GM19467 (cell line): ENCODE measurements around the gene VSIG4.
"Not testable (repeated sequence)": the region's sequence is repeated elsewhere in the genome, so short reads cannot be mapped to it uniquely, and the experiment has no call there.

ENCODE experiments used
- ATAC-seq: cut with Tn5 transposase; IDR thresholded peaks from one replicate; pipeline ENCODE4 v1.9.1; 2021; ENCODE audit warnings: mild to moderate bottlenecking, moderate library complexity; ENCODE audit not compliant: unreplicated experiment

The VSIG4 gene, protein sequence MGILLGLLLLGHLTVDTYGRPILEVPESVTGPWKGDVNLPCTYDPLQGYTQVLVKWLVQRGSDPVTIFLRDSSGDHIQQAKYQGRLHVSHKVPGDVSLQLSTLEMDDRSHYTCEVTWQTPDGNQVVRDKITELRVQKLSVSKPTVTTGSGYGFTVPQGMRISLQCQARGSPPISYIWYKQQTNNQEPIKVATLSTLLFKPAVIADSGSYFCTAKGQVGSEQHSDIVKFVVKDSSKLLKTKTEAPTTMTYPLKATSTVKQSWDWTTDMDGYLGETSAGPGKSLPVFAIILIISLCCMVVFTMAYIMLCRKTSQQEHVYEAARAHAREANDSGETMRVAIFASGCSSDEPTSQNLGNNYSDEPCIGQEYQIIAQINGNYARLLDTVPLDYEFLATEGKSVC

DNA sequence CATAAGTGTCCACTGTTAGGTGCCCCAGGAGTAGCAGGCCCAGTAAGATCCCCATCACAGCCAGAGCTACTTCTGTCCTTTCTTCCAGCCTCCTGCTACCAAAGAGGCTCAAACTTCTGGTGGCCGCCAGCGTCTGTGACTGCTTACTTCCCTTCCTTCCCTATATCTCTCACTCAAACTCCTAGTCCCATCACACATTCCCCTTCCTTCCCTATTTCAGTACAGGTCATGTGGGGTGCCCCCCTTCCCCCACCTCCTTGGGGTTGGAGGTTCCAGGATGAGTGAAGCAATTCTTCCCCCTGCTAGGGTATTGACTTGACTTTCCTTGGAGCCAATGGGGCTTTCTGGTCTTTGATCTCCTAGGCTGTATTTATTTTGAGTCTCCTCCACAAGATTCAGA is at the start of gene VSIG4:
Gene VSIG4, minus strand, starts transcription at position 137 of the 400 bp plus-strand sequence. Its CDS starts 82 bp downstream, at position 55.
- ATAC-seq = no peak

DNA sequence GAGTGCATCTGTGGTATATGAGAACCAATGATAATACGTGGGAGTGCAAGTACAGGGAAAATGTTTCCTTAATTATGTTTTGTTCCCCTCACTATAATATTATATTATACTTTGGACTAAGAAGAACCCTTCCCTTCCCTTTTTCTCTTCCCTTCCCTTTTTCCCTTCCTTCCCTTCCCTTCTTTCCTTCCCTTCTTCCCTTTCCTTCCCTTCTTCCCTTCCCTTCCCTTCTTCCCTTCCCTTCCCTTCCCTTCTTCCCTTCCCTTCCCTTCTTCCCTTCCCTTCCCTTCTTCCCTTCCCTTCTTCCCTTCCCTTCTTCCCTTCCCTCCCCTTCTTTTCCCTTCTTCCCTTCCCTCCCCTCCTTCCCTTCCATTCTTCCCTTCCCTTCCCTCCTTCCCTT is 36.9 kb upstream of the VSIG4 start:
- no peak for ATAC-seq

DNA sequence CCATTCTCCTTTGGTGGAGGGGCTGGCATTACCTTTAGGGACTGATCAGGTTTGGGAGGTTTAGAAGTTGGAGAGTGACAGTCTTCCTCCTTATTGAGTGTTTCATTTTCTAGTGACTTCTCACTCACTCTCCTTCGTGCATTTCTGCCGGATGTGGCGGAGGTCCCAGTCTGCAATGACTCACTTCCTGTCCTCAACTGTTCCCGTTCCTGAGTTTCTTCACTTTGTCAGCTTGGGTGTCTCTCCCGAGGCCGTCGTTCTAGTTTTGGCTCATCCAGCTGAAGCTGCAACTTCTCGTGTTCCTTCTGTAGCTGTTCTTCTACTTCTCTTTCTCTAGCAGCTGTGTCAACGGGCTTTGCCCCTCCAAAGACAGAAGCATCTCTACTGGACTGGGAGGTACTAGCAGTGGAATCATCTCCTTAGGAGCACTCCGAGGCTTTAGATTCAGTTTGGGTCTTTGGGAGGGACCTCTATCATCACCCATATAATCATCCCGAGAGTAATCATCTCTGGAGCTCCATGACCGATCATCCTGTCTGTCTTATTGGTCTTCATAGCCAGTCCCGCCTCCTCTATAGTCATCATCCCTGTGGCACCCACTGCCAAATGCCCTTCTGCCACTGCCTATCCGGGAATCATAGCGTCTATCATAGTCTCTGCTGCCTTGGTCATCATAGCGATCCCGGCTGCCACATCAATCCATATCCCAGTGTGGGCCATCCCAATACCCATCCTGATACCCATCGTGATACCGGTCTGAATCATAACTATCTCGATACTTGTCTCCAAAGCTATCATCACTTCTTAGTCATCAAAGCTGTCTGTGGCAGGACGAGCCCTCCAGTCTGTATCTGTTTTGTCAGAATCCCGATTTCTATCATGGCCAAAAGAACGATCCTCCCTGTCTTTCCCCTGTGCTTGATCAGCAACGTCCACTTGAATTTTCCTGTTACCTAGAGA is 35.3 kb upstream of the VSIG4 start:
- no peak for ATAC-seq

DNA sequence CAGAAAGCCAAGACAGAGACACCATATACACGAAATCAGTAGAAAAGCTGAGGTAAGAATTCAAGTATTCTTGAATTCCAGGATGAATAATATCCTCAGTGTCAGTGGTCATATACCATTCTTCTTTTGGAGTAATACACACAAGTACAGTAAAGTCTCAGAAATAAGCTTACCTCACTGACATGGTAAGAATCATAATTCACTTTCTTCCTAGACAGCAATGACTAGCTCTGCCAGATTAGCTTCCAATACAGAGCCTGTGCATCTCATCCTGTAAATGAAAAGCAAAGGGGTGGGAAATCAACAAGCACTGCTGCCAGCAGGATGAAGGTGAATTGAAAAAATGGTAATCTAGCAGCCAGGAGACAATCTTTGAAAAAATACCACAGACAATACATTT is 31.2 kb upstream of the VSIG4 start:
- ATAC-seq = no peak

DNA sequence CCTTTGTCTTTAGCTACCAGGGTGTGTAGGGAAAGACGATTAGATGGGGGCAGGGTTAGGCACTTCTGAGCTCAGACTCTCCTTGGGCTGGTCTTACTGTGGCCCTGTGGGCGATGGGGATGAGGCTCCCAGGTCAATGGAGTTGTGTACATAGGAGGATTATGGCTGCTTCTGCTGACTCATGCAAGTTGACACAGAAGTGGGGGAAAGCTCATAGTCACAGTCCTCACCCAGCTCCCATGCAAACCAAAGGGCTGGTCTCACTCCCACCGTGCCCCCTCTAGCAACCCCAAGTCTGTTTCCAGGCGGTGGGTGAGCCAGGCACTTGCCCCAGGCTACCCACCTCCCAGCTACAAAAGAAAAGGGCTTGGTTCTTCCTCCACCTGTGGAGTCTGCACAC is 24.4 kb upstream of the VSIG4 start:
- no peak for ATAC-seq

DNA sequence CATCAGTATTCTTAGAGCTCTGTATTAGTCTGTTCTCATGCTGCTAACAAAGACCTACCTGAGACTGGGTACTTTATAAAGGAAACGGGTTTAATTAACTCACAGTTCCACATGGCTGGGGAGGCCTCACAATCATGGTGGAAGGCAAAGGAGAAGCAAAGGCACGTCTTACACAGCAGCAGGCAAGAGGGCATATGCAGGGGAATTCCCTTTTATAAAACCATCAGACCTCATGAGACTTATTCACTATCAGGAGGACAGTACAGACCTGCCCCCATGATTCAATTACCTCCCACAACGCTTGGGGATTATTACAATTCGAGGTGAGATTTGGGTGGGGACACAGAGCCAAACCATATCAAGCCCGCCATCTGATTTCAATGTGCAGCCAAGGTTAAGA is 17.1 kb upstream of the VSIG4 start:
- not testable (repeated sequence) for ATAC-seq

DNA sequence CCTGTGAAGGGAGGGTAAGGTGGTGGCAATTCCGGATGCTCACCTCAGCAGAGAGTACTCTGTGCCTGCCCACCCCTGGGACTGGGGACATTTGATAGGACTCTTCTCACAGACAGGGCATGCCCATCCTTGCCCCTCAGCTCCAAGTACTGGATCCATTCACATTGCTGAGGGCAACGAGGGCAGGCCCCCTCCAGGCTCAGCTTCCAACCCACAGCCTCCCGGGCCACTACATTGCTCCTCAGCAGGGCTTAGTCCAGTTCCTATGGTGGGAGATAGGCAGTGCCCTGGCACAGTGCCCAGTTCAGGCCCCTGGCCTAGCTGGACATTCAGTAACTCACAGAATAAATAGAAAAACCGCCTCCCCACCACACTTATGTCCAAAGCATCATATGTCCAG is 15.1 kb upstream of the VSIG4 start:
- no peak for ATAC-seq

DNA sequence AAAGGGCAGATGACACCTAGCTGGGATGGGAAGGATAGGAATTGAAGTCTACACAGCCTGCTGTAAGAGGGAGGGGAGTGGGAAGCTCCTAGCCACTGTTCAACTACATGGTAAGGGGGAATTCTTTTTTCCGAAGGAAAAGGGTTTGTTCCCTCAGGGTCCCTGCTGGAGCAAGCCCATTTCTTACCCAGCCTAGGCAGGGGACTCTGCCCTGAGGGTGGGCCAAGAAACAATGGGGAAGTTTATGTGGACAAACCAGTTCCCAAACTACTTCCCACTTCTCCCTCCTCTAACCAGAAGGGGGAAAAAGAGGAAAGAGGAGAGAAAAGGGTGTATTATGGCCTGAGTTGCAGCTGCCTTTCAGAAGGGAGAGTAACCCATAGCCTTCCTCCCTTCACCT is 13.5 kb upstream of the VSIG4 start:
- ATAC-seq = no peak

DNA sequence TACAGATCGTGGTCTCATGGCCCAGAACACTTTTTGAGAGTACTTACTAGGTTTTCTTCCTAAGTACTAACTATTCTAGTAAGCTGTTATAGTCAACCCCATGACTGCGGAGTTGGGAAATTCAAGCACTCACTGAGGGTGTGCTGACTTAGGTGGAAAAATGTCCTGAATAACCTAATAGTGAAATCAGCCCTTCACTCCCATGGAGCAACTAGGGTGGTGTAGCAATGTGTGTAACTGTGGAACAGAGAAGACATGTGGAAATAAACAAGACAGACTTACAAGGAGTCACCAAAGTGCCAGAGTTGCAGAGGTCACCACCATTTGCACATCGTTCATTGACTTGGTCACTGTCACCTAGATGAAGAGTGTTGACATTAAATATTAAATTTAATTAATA is 12.1 kb upstream of the VSIG4 start:
- ATAC-seq = no peak

DNA sequence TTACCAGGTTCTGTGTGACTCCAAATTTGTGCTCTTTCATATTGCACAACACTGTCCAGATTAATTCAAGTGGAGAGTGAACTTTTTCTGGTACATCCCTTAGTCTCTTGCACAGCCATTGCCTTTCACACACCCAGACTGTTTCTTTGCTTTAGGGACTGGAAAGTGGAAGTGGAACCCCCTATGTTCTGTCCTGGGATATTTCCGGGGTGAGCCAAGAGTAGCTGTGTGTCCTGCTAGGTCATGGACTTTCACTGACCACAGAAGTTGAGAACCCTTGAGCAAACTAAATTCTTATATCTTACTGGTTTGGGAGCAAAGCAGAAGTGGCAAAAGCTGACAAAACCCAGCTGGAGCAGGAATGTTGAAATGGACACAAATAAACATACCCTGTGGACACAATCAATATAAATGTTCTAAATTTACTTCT is 10.3 kb upstream of the VSIG4 start:
- ATAC-seq = no peak

DNA sequence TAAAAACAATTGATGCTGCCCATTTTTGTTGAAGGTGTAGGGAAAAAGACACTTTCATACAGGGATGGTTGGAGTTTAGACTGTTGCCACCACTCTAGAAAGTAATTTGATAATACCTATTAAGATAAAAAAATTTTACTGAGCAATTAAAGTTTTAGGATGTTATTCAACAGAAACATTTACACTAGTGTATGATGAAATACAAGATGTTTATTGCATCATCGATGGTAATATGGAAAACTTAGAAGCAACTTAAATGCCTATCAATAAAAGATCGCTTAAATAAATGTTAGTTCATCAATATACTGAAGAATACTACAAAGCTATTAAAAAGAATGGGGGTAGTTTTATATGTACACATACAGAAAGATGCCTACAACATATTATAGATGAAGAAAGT is 9.2 kb upstream of the VSIG4 start:
- no peak for ATAC-seq

DNA sequence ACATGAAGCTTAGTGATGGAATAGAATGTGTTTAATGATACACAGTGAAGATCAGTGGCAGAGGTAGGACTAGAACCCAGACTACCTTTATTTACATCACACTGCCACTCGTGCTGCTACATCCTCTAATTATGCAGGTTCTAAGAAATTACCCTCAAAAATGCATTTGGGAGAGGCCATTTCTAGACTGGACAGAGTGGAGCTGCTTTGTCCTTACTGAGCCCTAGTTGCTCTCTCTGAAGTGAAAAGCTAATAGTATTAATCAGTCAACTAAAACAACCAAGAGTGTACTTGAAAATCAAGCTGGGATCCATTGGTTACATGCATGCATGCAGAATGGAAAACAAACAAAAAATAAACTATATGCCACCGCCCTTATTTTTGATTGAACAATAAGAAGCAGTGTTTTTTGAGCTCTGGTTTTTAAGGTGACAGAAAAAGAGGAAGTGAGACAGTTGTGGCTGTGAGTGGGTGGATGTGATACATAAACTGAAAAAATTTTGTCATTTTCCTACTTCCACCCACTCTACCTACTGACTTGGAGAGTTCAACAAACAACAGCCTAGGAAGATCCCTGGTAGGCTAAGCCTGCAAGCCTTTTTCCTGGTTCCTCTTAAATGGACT is 6.8 kb upstream of the VSIG4 start:
- ATAC-seq = peak; percentile 72

DNA sequence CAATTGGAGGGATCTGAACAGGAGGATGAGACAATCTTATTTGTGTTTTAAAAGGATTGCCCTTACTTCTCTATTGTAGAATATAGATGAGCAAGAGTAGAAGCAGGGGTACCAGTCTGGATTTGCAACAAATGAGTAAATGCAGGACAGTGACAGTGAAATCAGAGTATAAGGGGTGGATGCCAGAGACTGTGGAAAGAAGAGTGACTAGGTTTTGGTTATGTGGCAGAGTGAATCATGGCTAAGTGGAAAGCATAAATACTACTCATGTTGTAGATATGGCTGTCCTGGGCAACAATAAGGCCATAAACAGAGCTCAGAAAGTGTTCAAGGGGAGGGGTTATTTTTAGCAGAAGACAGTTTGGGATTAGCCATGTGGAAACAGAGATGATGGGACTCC is 6.0 kb upstream of the VSIG4 start:
- ATAC-seq = no peak

DNA sequence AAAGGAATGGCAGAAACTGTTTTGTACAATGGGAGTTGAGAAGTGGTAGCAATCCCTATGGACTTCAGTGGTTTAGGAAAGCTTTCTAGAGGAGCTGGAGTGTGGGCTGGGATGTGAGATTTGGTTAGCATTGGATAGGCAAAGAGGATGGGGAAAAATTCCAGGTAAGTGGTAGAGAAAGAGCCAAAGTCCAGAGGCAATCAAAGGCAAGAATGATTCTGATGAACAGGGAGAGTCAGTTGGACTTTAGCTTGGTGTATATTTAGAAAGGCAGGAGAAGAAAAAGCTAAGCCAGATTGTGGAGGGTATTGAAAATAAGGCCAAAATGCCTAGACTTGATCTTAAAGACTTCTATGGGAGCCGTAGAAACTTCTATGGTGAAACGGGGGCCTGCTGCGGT is 3.7 kb upstream of the VSIG4 start:
- no peak for ATAC-seq

DNA sequence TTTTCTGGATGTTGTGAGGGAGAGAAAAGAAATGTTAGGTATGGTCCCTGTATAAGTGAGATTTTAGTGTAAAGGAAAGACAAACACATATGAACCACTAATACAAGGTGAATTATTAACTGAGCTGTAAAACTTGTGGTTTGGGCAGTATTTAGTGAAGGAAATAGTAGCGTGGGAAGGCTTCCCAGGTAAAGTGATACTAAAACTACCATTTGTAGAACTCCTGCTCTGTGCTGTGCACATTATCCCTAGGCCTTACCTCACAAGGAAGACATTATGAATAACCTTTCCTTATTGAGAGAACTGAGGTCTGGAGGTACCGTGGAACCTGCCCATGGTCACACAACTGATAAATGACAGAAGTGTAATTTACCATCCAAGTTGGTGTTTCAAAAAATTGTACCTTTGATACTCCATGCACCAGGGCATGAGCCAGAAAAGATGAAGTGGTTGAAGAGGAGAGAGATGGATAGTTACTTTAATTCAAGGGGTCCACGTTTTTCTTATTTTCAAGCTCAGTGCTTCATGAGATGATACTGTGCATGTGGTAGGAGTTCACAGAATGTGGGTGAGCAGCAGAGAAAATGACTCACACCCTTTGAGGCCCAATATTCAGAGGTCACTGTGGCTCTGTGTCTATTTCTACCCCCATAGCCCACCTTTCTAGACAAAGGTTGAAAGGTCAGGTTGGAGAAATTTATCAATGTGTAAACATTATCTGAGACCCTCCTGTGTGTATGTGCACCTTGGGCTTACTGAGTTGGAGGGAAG is 2.6 kb upstream of the VSIG4 start:
- peak; percentile 48 for ATAC-seq

DNA sequence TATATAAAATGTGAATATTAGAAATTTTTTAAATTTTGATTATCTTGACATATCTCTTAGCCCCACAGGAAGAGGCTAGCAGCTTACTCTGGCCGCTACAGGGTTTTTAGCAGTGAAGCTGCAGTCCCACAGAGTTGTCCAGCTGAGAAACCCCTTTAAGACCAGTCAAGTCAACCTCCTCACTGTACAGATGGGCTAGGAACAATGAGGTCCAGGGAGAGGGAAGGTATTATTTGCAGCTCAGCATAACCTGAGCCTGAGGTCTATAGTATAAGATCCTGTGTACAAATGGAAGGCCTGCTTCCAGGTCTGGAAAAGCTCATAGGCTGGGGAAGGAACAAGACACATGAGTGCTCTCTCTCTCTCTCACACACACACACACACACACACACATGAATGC is 1.8 kb downstream of the VSIG4 start:
- no peak for ATAC-seq

DNA sequence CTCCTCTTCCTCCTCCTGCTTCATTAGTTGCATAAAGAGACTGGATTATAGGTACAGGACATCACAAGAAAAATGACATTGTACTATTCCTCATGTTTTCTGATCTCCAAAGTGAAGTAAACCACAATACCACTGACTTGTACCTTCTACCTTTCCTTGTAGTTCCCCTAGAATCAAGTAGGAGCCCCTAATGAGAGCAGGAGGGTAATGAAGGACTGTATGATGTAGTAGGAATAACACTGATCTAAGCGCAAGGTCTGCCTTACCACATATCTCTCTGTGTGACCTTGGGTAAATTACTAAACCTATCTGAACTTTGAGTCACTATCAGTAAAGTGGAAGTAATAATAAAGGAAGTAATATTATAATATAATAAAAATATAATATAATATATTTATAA is 3.6 kb downstream of the VSIG4 start:
- ATAC-seq = no peak

DNA sequence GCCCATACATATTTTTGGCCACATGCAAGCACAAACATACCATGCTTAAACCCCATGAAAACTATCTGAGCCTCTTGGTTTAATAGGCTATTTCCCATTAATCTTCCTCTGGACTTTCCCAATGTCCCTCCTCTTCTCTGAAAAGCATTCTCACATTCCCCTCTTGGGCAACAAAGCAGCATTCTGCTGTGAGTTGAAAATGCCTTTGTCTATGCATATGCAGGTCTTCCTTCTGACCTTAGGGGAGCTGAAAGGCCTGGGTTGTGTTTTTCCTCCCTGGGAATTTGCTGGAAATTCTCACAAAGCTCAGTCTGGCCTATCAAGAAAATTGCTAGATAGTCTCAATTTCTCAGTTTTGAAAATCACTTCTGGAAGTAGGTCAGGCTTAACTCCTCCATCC is 4.2 kb downstream of the VSIG4 start:
- no peak for ATAC-seq

DNA sequence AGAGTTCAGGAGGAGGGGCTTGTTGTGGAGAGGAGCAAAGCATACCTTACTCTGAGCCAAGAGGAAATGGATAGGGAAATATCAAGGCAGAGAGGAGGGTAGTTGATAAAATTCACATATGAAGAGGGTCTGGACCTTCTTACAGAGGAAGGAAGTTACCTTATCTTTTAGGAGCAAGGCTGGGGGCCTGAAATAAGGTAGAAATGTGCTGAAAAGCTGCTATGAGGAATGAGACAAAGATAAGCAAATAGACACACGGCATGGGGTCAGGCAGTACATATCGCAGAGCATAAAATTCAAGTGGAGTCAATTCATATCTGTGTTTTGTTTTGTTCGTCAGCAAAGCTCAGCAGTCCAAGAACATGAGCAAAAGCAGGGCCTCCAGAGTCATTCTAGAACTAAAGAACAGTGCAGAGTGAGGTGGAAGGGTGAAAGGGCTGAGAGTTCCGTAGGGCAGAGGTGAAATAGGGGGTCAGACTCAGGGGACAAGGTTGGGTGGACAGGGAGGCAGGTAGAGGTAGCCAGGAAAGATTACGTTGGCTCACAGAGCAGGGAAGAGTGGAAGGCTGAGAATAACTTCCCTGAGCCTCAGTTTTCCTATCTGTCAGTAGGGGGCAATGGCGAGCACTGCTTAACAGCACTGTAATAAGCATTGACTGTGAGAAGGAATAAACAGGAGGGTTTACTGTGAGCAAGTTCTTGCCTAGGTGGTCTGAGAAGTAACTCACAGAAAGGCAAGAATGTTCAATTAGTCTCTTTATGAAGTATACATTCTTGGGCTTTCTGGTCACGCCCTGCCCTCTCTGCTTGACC is 9.2 kb downstream of the VSIG4 start:
- ATAC-seq = peak; percentile 76

DNA sequence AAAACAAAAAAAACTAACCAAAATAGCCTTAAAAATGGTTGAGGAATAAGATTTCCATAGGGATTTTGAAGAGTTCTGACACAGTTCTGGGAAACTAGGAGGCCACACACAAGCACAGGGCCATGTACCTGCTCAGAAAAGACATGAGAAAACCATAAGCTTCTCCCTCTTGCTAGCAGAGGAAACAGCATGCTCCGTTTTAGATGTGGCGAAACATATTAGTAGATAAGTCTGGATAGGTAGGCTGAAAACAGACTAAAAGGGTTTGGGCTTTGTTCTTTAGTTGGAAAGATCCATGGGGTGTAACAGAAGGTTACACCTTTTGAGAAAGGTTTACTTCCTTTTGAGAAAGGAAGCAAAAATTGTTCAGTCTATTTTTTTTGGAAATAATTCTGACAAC is 10.9 kb downstream of the VSIG4 start:
- ATAC-seq = no peak
